K562 (cell line): ENCODE results near the gene DAPK1. TPM values are rescaled to one million over a fixed set of nuclear protein-coding genes. Genes with fewer than 3 reads are reported as not detected.

ENCODE experiments used
- FOXJ3 ChIP-seq: sonication (generic); formaldehyde crosslinking; IDR thresholded peaks from 2 replicates; pipeline ENCODE4 v1.4.0; 2020; ENCODE audit warnings: mild to moderate bottlenecking, missing genetic modification reagents
- GTF2F1 ChIP-seq: IDR thresholded peaks from 2 replicates; pipeline ENCODE4 v1.6.1; 2011; ENCODE audit warnings: low read depth, low read length, improper control_type of control experiment
- HMBOX1 ChIP-seq: sonication (generic); IDR thresholded peaks from 2 replicates; pipeline ENCODE4 v1.6.1; 2016
- MBD1 ChIP-seq: fragments of 250-450 bp; sonication (Bioruptor Pico); IDR thresholded peaks from 2 replicates; pipeline ENCODE4 v1.8.0; 2022; ENCODE audit warnings: inconsistent platforms
- PCBP1 ChIP-seq: fragments of 200-400 bp; formaldehyde crosslinking; IDR thresholded peaks from 2 replicates; pipeline ENCODE4 v1.6.1; 2018; ENCODE audit warnings: mild to moderate bottlenecking, low read depth, low read length; ENCODE audit not compliant: poor library complexity, severe bottlenecking
- PHF20 ChIP-seq: fragments of 450-650 bp; IDR thresholded peaks from 2 replicates; pipeline ENCODE4 v1.6.1; 2018; ENCODE audit not compliant: partially characterized antibody
- SREBF2 ChIP-seq: sonication (generic); formaldehyde crosslinking; IDR thresholded peaks from 2 replicates; pipeline ENCODE4 v1.4.0; 2020; ENCODE audit warnings: mild to moderate bottlenecking, missing genetic modification reagents
- TAF15 ChIP-seq: fragments of 200-400 bp; formaldehyde crosslinking; IDR thresholded peaks from 2 replicates; pipeline ENCODE4 v1.6.1; 2017; ENCODE audit warnings: mild to moderate bottlenecking, low read depth, low read length, moderate library complexity
- XRCC4 ChIP-seq: IDR thresholded peaks from one replicate; pipeline ENCODE4 v1.6.1; 2011; ENCODE audit not compliant: insufficient read depth, insufficient read length; ENCODE audit errors: extremely low read depth
- ZBTB5 ChIP-seq: fragments of 450-650 bp; IDR thresholded peaks from 2 replicates; pipeline ENCODE4 v1.6.1; 2017; ENCODE audit warnings: antibody characterized with exemption
- polyA plus RNA-seq, 8 experiments: library from polyadenylated mRNA; depleted of rRNA in 4 of 8; stranded (reverse) in 5 of 8; unstranded in 3 of 8; fragments of >200 nt; fragmentation: Nextera tagmentation in 2 of 8; fragmentation: Illumina TruSeq in 1 of 8; extraction: Ambion mirVana in 2 of 8; extraction: Trizol in 1 of 8; gene quantifications; 2 replicates each; pipeline versions ENCODE4 v1.2.1 to v1.2.3, GENCODE V29; 2011 to 2014; ENCODE audit warnings: inconsistent platforms in 1 of 8, missing spikeins in 1 of 8
- total RNA-seq, 7 experiments: library from RNA; depleted of rRNA in 6 of 7; stranded (reverse); fragments of >200 nt in 6 of 7; fragmentation: Illumina TruSeq in 2 of 7; extraction: Trizol in 2 of 7; gene quantifications; 2 replicates each; pipeline versions ENCODE4 v1.2.1 to v1.2.3, GENCODE V29; 2011 to 2021; ENCODE audit warnings: low replicate concordance in 1 of 7

The DAPK1 gene
- total and polyA plus RNA-seq, 9 of the 15 experiments (the other 6 are each of a cell fraction or from before 2014, with no cell fraction given) = 1.7 to 26.4 (median 15.8) TPM

GRCh38 chr9:87503927-87504326 lies 6.3 kb downstream of the DAPK1 start (continued):
- TF ChIP-seq FOXJ3 = no peak
- TF ChIP-seq HMBOX1 = no peak
- no peak for TF ChIP-seq GTF2F1
- no peak for TF ChIP-seq MBD1 (CRISPR knock-in tag)
- no peak for TF ChIP-seq PHF20
- TF ChIP-seq XRCC4 = no peak
- no peak for TF ChIP-seq ZBTB5
- no peak for TF ChIP-seq TAF15
- TF ChIP-seq SREBF2 (CRISPR knock-in tag) = no peak
- TF ChIP-seq PCBP1 = no peak
